ENCODE results near the gene PTTG2. TPM values are rescaled to one million over a fixed set of nuclear protein-coding genes. Genes with fewer than 3 reads are reported as not detected.
A peak's percentile ranks its signal among the peaks of the same experiment; 100 is the strongest.

Gene PTTG2
- total RNA-seq, 1 donor from 2014 or later: 0.84 TPM

DNA sequence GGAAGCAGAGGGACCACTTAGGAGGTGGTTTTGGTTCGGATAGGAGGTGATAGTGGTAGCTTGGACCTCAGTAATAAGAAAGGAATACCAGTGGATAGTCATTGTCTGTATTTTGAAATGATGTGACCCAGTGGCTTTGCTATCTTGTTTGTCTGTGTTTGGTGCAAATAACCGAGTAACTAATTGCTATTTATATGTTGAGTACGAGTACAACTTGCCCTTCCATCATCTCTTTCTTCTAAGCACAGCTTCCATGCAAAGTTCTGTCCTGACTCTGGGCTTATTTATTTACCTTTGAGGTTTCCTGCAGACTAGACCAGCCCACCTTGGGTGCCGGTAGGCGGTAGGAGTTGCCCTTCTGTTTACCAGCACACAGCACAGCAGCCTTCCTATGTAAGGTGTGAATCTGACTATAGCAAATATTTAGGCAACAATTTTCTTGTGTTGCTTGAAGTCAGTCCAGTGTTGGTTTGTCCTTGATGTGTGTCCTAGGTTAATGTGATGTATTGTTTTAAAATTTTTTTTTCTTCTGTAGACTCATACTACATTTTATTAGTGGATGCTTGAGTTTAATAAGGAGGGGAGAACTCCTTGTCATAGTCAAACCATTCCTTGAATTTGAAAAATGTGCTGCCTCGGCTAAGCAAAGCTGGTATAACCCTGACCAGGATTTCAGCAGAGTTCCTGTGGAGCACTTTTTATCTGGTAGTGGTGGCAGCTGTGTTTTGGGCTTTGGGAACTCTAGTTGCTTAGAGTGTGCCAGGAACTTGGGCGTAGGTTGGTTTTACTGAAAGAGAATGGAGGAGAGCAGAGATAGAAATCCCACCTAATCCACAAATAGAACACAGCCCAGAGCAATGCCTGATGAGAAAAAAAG, 21.9 kb downstream of the PTTG2 start:
- intact Hi-C loops (cut with DNase I): no loop called here
- no peak overlapping the region for H3K4me3 ChIP-seq
- H3K36me3 ChIP-seq: no peaks in the 10 kb centered on the region
- no peaks in the 10 kb centered on the region for H3K9me3 ChIP-seq
- H3K27me3 ChIP-seq: no peaks in the 10 kb centered on the region
- H3K27ac ChIP-seq: no peak overlapping the region
- TF ChIP-seq, protein P1, sequence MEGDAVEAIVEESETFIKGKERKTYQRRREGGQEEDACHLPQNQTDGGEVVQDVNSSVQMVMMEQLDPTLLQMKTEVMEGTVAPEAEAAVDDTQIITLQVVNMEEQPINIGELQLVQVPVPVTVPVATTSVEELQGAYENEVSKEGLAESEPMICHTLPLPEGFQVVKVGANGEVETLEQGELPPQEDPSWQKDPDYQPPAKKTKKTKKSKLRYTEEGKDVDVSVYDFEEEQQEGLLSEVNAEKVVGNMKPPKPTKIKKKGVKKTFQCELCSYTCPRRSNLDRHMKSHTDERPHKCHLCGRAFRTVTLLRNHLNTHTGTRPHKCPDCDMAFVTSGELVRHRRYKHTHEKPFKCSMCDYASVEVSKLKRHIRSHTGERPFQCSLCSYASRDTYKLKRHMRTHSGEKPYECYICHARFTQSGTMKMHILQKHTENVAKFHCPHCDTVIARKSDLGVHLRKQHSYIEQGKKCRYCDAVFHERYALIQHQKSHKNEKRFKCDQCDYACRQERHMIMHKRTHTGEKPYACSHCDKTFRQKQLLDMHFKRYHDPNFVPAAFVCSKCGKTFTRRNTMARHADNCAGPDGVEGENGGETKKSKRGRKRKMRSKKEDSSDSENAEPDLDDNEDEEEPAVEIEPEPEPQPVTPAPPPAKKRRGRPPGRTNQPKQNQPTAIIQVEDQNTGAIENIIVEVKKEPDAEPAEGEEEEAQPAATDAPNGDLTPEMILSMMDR (IDR thresholded peaks at IDR 0.05): no peak
- no peak for DNase-seq
- no peak for ATAC-seq
- peaks cover 15% of the 10 kb centered on the region for H3K4me1 ChIP-seq

DNA sequence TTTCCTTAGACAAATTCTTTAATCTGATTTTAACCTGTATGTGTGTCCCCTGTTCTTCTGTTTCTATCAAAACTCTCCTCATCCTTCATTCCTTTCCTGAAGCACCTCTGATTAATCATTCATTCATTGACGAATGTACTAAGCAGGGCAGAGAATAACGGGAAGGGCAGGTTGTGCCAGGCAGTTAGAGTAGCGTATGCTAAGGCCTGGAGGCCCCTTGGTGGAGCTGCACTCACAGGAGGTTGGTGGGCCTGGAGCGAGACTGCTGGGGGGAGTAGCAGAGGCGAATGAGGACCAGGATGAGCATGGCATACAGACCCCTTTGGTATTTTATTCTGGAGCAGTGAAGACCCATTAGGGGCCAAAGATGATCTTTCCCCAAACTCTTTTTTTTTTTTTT, 22.5 kb downstream of the PTTG2 start:
- Histone ChIP-seq H3K4me1 (peaks cover 15% of the 10 kb centered on the region), H3K27me3 (no peaks in the 10 kb centered on the region), H3K4me3 (no peak overlapping the region), H3K36me3 (no peaks in the 10 kb centered on the region), H3K9me3 (no peaks in the 10 kb centered on the region), H3K27ac (no peak overlapping the region)
- intact Hi-C loops (cut with DNase I): no loop called here
- ATAC-seq (no peak), DNase-seq (no peak)
- TF ChIP-seq, protein P1 (IDR thresholded peaks at IDR 0.05): no peak

DNA sequence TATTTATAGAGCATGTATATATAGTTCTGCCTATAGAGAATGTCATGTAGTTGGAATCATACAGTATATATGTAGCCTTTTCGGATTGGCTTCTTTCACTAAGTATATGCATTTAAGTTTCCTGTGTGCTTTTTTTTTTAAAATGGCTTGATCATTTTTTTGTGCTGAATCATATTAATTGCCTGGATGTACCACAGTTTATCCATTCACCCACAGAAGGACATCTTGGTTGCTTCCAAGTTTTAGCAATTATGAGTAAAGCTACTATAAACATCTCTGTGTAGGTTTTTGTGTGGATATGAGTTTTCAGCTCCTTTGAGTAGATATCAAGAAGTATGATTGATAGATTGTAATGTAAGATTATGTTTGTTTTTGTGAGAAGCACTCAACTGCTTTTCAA, 23.8 kb downstream of the PTTG2 start:
- Histone ChIP-seq H3K4me1 (peaks cover 11% of the 10 kb centered on the region), H3K27ac (no peak overlapping the region), H3K4me3 (no peak overlapping the region), H3K27me3 (no peaks in the 10 kb centered on the region), H3K9me3 (no peaks in the 10 kb centered on the region), H3K36me3 (no peaks in the 10 kb centered on the region)
- no peak for DNase-seq
- intact Hi-C loops (cut with DNase I): no loop called here
- TF ChIP-seq, protein P1 (IDR thresholded peaks at IDR 0.05): no peak
- no peak for ATAC-seq

DNA sequence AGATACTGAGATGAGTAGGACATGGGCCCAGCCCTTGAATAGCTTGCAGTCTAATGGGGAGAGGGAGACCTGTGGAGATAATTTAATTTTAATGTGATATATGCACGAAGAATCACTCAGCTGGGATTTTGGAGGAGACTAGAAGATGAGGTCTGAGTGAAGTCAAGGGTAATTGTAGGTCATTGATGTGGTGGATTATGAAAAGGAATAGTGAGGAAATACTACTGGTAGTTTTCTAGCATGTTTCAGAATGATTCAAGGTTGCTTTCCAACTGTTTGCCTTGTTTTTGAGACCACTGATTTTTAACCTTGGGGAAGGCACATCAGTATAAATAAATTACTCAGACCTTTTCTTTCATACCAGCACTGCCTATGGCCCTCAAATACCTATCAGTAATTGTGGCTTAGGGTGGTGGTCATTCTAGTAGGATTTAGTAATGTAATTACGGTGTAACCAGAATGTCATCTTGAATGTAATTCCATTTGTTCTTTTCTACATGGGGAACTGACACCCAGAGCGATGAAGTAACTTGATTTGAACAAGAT, 25.6 kb downstream of the PTTG2 start:
- ATAC-seq: no peak
- intact Hi-C loops (cut with DNase I): no loop called here
- no peak for DNase-seq
- Histone ChIP-seq H3K27ac (no peak overlapping the region), H3K4me1 (peaks cover 27% of the 10 kb centered on the region), H3K4me3 (no peak overlapping the region), H3K36me3 (no peaks in the 10 kb centered on the region), H3K27me3 (no peaks in the 10 kb centered on the region), H3K9me3 (no peaks in the 10 kb centered on the region)
- TF ChIP-seq, protein P1 (IDR thresholded peaks at IDR 0.05): no peak

DNA sequence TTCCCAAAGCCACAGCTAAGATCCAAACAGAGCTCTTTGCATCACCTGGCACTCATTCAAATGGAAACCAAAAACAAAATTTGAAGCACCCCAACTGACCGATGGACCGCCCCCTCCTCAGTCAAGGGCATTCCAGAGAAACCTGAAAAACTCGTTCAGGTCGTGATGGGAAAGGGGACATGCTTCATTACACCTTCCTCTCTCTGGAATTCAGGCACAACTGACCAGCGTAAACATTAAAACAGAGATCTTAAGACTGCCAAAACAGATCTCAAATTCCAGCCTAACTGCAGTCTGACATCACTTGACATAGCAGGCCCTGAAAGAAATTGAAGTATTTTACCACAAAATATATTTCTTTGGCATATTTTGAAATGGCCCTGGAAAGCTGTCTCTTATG, 28.5 kb downstream of the PTTG2 start:
- TF ChIP-seq, protein P1 (IDR thresholded peaks at IDR 0.05): no peak
- peak overlapping the region; percentile 64 for H3K27ac ChIP-seq
- H3K4me1 ChIP-seq: peaks cover 23% of the 10 kb centered on the region
- no peak for DNase-seq
- no peaks in the 10 kb centered on the region for H3K9me3 ChIP-seq
- intact Hi-C loops (cut with DNase I): no loop called here
- no peak overlapping the region for H3K4me3 ChIP-seq
- H3K36me3 ChIP-seq: no peaks in the 10 kb centered on the region
- peak; percentile 48 for ATAC-seq
- H3K27me3 ChIP-seq: no peaks in the 10 kb centered on the region

Data from upper lobe of right lung (tissue), 1 donor.